Pancreas (tissue), 10 donors: ENCODE results near the gene VWA8. TPM values are rescaled to one million over a fixed set of nuclear protein-coding genes. Genes with fewer than 3 reads are reported as not detected.

Experiments used
- ATAC-seq, 4 donors: fragments of 200-7000 bp; cut with Tn5 transposase; one replicate each; pipeline versions ENCODE4 v1.8.0 to v1.9.1; 2020; ENCODE audit warnings: mild to moderate bottlenecking in 4 of 4, moderate library complexity in 4 of 4
- DNase-seq, 6 donors: peaks; one replicate each; pipeline ENCODE4 v3.0.0-alpha.2; 2020
- FAIRE-seq: peaks from 2 replicates; lab custom pipeline; 2012; peaks lifted over from hg19 to GRCh38; lab: Jason Lieb, UNC
- H3K27ac ChIP-seq, 4 donors: fragments of 200-600 bp; sonication (generic); 1 replicate in 3 of 4; 2 replicates in 1 of 4; pipeline versions ENCODE4 v1.5.0 to v1.8.0; 2020
- H3K27me3 ChIP-seq, 4 donors: fragments of 200-600 bp; one replicate each; pipeline ENCODE4 v1.8.0; 2021
- H3K36me3 ChIP-seq, 3 donors: fragments of 200-600 bp; sonication (generic) in 1 of 3; one replicate each; pipeline versions ENCODE4 v1.5.0 to v1.8.0; 2020 to 2021
- H3K4me1 ChIP-seq, 3 donors: fragments of 200-600 bp; one replicate each; pipeline ENCODE4 v1.8.0; 2021
- H3K4me3 ChIP-seq, 4 donors: fragments of 200-600 bp; sonication (generic) in 2 of 4; one replicate each; pipeline versions ENCODE4 v1.5.0 to v1.8.0; 2020 to 2021
- H3K9me3 ChIP-seq, 4 donors: fragments of 200-600 bp; one replicate each; pipeline ENCODE4 v1.8.0; 2021
- CTCF ChIP-seq, 4 donors: fragments of 200-600 bp; sonication (generic) in 3 of 4; IDR thresholded peaks; one replicate each; pipeline versions ENCODE4 v1.5.0 to v1.8.0; 2021; ENCODE audit warnings: antibody characterized with exemption in 4 of 4
- WGBS, 2 donors: extraction: QIAGEN DNeasy Blood & Tissue Kit; methylation state at CpG; one replicate each; pipeline ENCODE4 v1.1.7; 2013; 5-methylcytosine and 5-hydroxymethylcytosine counted together
- intact Hi-C, 3 donors: fragments of 100-400 bp; cut with DNase I; formaldehyde crosslinking; loops; one replicate each; pipeline versions ENCODE4 v1.11.1 to v1.14.2; 2022
- polyA plus RNA-seq, 2 donors: library from polyadenylated mRNA; stranded (reverse); fragments of 200-250 nt; gene quantifications; one replicate each; pipeline ENCODE4 v1.2.3, GENCODE V29; 2013
- total RNA-seq, 6 donors: library from RNA; stranded (reverse); fragmentation: NEBNext Ultra II Directional in 4 of 6; extraction: Animal tissue kit (Norgen Biotek cat#: 25700) in 4 of 6; gene quantifications; one replicate each; pipeline versions ENCODE4 v1.2.1 to v1.2.4, GENCODE V29; 2021 to 2023
- donor health status: healthy with polysubstance abuse.
- donor health status: DM: no; HTN: no; CAD: no; lungs with moderate emphysema.
- donor health status: DM: no; HTN: no; CAD: no.
- donor health status: control.
- donor health status: control.
- donor health status: Bipolar disorder and iron deficiency.
- donor health status: DM: yes; HTN: yes; CAD: no.
- donor health status: DM: no; HTN: no; CAD: no.
- donor health status: DM: no; HTN: no; CAD: no.
- donor health status: DM: yes; HTN: yes; CAD: no.

VWA8 gene
- total and polyA plus RNA-seq, 8 donors: 3.3 to 15.8 (median 9.2) TPM

GRCh38 chr13:41859565-41859964 lies 101.3 kb downstream of the VWA8 start:
- WGBS, 2 donors: 70 to 79% methylated on average over 1 of the region's 1 CpG
- H3K4me1 ChIP-seq: no peaks in the 10 kb centered on the region
- no peak for DNase-seq
- TF ChIP-seq CTCF (IDR thresholded peaks at IDR 0.05): no peak
- H3K27me3 ChIP-seq: no peaks in the 10 kb centered on the region
- no peaks in the 10 kb centered on the region for H3K36me3 ChIP-seq
- intact Hi-C loops: no loop called here
- H3K9me3 ChIP-seq: no peaks in the 10 kb centered on the region
- no peak overlapping the region for H3K27ac ChIP-seq
- no peak for ATAC-seq
- FAIRE-seq: no peak
- H3K4me3 ChIP-seq: no peak overlapping the region

GRCh38 chr13:41858780-41859179 lies 102.1 kb downstream of the VWA8 start:
- no peak for DNase-seq

GRCh38 chr13:41854758-41855157 lies 106.2 kb downstream of the VWA8 start:
- WGBS, 2 donors: 90 to 100% methylated on average over 1 of the region's 1 CpG

More at GRCh38 chr13:41858780-41859179, 102.1 kb downstream of the VWA8 start:
- intact Hi-C loops: no loop called here
- Histone ChIP-seq H3K27me3 (no peaks in the 10 kb centered on the region), H3K36me3 (no peaks in the 10 kb centered on the region), H3K9me3 (no peaks in the 10 kb centered on the region), H3K4me1 (no peaks in the 10 kb centered on the region), H3K27ac (no peak overlapping the region), H3K4me3 (no peak overlapping the region)
- WGBS, 2 donors: 77 to 86% methylated on average over 5 of the region's 5 CpGs
- FAIRE-seq (no peak), ATAC-seq (no peak)
- TF ChIP-seq CTCF (IDR thresholded peaks at IDR 0.05): no peak

DNA sequence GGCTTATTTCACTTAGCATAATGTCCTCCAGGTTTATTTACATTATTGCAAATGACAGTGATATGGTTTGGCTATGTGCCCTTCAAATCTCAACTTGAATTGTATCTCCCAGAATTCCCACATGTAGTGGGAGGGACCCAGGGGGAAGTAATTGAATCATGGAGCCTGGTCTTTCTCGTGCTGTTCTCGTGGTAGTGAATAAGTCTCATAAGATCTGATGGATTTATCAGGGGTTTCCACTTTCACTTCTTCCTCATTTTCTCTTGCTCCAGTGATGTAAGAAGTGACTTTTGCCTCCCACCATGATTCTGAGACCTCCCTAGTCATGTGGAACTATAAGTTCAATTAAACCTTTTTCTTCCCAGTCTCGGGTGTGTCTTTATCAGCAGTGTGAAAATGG lies 109.6 kb downstream of the VWA8 start:
- FAIRE-seq: no peak
- TF ChIP-seq CTCF (IDR thresholded peaks at IDR 0.05): no peak
- H3K36me3 ChIP-seq: no peaks in the 10 kb centered on the region
- intact Hi-C loops: no loop called here
- WGBS, 2 donors: 96 to 97% methylated on average over 3 of the region's 3 CpGs
- no peaks in the 10 kb centered on the region for H3K4me1 ChIP-seq
- no peak for DNase-seq
- no peak overlapping the region for H3K27ac ChIP-seq
- ATAC-seq: no peak
- H3K9me3 ChIP-seq: no peaks in the 10 kb centered on the region
- no peaks in the 10 kb centered on the region for H3K27me3 ChIP-seq
- no peak overlapping the region for H3K4me3 ChIP-seq

More at GRCh38 chr13:41854758-41855157, 106.2 kb downstream of the VWA8 start:
- H3K4me3 ChIP-seq: no peak overlapping the region
- ATAC-seq (no peak), FAIRE-seq (no peak), DNase-seq (no peak)
- H3K9me3 ChIP-seq: no peaks in the 10 kb centered on the region
- no peak overlapping the region for H3K27ac ChIP-seq
- H3K36me3 ChIP-seq: no peaks in the 10 kb centered on the region
- intact Hi-C loops: no loop called here
- H3K4me1 ChIP-seq: no peaks in the 10 kb centered on the region
- H3K27me3 ChIP-seq: no peaks in the 10 kb centered on the region
- TF ChIP-seq CTCF (IDR thresholded peaks at IDR 0.05): no peak

DNA sequence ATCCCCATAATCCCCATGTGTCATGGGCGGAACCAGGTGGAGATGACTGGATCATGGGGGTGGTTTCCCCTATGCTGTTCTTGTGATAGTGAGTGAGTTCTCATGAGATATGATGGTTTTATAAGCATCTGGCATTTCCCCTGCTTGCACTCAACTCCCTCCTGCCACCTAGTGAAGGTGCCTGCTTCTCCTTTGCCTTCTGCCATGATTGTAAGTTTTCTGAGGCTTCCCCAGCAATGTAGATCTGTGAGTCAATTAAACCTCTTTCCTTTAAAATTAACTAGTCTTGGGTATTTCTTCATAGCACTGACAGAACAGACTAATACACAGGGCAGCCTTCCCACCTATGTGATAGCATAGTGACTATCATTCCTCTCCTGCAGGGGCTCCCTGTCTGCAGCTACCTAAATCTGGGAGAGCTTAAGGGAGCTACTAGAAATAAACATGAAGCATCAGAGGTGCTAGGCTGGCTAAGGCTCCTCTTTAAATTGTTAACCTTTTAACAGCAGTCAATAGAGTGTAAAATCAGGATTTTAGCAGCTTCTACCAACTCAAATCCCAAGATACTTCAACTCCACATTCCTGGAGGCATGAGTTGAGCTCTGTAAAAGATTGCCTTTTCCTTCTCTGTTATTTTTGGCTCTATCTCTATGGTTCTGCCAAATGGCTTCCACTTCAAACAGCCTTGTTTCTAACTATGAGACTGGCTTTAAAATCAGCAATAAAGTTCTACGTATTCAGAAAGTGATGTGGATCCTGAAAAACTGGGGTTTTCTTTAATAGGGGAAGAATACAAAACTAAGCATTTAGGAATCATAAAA lies 112.3 kb downstream of the VWA8 start:
- H3K27me3 ChIP-seq: no peaks in the 10 kb centered on the region
- FAIRE-seq (no peak), DNase-seq (no peak), ATAC-seq (no peak)
- H3K36me3 ChIP-seq: no peaks in the 10 kb centered on the region
- H3K4me1 ChIP-seq: no peaks in the 10 kb centered on the region
- 95 to 99% methylated on average over 2 of the region's 2 CpGs for WGBS, 2 donors
- H3K27ac ChIP-seq: no peak overlapping the region
- H3K4me3 ChIP-seq: no peak overlapping the region
- no peak for TF ChIP-seq CTCF (IDR thresholded peaks at IDR 0.05)
- intact Hi-C loops: no loop called here
- no peaks in the 10 kb centered on the region for H3K9me3 ChIP-seq
